Activated CD4-positive, alpha-beta T cell treated with anti-CD3 and anti-CD28 coated beads for 48 hours (primary cell): ENCODE results near the gene AP5B1.
"Not testable (repeated sequence)": the region's sequence is repeated elsewhere in the genome, so short reads cannot be mapped to it uniquely, and the experiment has no call there.

Experiments
- DNase-seq: peaks from one replicate; pipeline ENCODE4 v3.0.0-alpha.2; 2020

AP5B1 gene

DNA sequence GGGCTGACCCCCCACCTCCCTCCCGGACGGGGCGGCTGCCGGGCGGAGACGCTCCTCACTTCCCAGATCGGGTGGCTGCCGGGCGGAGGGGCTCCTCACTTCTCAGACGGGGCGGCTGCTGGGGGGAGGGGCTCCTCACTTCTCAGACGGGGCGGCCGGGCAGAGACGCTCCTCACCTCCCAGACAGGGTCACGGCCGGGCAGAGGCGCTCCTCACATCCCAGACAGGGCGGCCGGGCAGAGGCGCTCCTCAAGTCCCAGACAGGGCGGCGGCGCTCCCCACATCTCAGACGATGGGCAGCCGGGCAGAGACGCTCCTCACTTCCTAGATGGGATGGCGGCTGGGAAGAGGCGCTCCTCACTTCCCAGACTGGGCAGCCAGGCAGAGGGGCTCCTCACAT lies 18.0 kb downstream of the AP5B1 start:
- not testable (repeated sequence) for DNase-seq

DNA sequence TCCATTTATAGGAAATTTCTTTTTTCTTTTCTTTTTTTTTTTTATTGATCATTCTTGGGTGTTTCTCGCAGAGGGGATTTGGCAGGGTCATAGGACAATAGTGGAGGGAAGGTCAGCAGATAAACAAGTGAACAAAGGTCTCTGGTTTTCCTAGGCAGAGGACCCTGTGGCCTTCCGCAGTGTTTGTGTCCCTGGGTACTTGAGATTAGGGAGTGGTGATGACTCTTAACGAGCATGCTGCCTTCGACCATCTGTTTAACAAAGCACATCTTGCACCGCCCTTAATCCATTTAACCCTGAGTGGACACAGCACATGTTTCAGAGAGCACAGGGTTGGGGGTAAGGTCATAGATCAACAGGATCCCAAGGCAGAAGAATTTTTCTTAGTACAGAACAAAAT lies 18.6 kb downstream of the AP5B1 start:
- DNase-seq = not testable (repeated sequence)

DNA sequence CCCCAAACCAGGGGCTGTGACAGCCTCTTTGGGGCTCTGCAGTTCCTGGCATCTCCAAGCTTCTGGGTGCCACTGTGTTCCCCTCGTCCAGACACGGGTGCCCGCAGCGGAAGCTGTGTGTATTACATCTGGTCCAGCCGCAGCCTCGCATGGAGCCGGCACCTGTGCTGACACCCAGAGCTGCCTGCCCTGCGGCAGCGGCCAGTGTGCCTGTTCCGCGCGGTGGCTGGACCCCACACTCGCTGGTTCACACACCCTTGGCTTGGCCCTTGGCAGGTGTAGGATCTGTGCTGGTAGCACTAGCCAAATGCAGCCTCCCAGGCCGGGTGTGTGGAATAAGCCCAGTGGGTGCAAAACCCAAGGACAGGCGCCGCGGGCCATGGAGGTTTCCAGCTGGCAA lies 35.7 kb downstream of the AP5B1 start:
- DNase-seq = no peak

DNA sequence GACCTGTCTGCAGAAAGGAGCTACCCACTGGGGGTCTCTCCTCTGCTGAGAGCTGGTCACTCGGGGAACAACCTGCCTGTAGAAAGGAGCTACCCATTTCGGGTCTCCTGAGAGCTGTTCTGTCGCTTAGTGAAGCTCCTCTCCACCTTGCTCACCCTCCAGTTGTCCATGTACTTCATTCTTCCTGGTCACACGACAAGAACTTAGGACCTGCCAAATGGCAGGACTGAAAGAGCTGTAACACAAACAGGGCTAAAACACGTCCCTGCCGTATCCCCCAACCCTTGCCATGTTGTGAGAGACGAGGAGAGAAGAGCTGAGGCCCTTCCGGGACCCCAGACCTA lies 36.1 kb downstream of the AP5B1 start:
- DNase-seq = no peak

DNA sequence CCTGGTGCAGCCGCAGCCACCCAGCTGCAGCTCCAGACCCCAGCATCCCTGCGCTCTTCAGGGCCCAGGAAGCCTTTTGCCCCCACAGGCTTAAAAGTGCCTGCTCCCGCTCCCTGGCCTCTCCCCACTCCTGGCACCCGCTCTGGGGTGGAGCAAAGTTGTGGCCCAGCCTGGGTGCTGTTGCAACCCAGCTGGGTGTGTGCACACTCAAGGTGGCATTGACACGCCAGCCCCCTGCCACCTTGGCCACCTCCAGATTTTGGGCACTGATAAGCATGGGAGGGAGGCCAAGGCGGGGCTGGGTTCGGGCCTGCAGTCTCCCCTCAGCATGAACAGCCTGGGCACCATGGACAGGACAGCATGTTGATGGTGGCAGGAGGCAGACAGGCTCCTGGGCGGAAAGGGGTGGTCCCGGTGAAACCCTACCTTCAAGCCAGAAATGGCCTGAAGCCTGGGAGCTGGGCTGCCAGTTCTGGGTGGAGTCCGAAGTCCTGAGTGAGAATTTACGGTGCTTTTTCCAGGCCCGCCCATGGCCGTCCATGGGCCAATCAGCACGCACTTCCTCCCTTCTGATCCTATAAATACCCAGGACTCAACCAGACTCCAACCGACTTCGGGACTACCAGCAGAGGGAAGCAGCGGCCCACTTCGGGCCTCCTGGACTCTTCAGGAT lies 36.6 kb downstream of the AP5B1 start:
- peak; percentile 26 for DNase-seq

DNA sequence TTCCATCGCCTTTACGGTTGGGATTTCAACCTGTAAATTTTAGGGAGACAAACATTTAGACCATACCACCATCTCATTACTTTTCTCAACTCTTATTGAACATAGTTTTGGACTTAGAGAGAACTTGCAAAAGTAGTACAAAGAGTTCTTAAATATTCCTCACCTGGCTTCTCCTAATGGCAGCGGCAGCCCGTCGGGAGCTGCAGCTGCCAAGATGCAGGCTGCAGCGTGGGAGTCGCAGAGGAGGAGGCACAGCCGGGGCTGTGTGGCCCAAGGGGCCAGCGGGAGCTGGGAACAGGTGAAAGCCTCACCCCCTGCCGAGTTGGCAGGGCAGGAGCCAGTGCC lies 37.1 kb downstream of the AP5B1 start:
- DNase-seq = no peak

DNA sequence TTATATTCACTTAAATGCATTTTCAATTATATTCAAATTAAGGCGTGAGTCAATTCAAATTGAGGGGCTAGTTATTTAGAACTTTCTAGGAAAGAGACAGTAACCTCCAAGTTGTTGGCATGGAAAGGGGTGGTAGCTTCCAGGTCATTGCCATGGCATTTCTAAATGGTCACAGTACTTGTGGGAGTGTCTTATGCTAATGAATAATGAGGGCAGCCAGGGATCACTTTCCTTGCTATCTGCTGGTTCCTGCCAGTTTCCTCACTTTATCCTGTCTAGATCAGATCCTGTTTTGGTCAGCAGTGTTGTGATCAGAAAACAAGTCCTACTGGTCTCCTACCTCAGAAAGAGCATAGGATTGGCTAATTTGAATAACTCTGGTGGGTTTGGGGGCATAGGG lies 38.4 kb downstream of the AP5B1 start:
- DNase-seq = no peak

DNA sequence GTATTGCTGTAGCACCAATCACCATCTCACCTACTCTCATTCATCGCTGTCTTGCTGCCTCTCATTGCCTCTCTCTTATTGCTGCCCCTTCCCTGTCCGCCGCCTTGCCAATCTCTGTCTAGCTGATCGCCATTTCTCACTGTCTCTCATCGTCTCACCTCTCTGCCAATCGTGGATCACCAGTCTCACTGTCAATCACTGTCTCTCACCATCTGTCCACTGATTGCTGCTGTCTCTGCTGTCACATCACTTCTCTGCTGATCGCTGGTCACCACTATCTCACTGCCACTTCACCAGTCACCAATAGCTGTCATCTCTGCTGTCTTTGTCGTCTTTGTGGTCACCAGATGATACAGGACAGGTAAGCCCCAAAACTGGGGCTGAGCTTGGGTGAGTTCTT lies 39.6 kb downstream of the AP5B1 start:
- DNase-seq = no peak

DNA sequence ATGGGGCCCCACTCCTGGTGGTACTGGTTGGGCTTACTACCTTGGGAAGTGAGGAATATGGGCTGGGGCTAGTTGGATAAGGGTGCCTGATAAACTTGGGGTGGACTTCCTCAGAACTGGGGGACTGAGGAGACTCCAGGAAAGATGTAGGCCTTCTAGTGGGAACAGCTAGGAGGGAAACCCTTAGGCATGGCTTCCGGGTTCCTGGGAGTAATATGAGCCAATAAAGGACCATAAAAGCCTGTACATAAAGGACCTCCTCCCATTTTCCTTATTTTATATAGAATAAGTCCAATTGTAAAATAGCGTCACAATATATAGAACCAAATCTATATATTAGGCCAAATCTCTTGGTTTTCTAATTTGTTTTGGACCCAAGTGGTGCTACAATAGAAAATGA lies 41.8 kb downstream of the AP5B1 start:
- no peak for DNase-seq

DNA sequence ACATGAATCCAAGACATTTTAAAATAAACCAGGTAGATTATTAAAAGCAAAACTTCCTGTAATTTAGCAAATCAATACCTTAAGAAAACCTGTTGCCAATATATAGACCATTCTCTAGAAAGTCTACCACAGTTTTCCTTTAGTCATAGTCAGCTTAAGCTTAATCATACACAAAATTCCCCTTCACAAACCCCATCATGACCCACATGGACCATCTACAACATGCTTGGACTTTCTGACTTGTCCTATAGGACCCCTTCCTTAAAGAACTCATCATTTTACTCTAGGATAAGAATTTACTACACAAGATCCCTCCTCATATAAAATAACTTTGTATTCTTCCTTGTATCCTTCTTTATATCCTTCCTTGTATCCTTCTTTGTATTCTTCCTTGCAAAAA lies 44.0 kb downstream of the AP5B1 start:
- DNase-seq = no peak

DNA sequence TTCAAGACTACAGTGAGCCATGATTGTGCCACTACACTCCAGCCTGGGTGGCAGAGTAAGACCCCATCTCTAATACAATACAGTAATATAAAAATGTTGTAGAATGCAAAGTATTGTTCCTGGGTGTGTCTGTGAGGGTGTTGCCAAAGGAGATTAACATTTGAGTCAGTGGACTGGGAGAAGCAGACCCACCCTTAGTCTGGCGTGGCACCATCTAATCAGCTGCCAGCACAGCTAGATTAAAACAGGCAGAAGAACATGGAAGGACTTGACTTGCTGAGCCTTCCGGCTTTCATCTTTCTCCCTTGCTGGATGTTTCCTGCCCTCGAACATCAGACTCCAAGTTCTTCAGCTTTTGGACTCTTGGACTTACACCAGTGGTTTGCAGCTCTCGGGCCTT lies 45.7 kb downstream of the AP5B1 start:
- DNase-seq = not testable (repeated sequence)

DNA sequence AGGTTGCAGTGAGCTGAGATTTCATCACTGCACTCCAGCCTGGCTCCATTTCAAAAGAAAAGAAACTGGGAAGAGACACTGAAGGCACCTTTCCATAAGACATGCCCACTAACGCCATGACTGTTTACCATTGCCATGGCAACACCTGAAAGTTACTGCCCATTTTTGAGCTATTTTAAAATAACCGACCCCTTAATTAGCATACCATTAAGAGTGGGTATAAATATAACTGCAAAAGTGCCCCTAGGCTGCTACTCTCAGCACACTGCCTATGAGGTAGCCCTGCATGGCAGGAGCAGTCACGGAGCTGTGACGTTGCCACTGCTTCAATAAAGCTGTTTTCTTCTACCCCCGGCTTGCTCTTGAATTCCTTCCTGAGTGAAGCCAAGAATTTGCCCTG lies 50.3 kb downstream of the AP5B1 start:
- DNase-seq = no peak

DNA sequence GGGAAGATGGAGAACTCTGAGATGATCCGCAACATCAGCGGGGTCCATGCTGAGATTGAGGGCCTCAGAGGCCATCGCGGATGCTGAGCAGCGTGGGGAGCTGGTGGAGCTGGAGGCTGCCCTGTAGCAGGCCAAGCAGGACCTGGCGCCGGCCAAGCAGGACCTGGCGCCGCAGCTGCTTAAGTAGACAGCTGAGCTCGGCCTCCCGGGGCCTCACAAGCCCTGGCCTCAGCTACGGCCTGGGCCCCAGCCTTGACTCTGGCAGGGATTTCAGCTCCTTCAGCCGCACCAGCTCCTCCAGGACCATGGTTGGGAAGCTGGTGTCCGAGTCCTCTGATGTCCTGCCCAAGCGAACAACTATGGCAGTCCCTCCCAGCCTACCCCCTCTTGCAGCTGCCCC lies 52.9 kb downstream of the AP5B1 start:
- no peak for DNase-seq

DNA sequence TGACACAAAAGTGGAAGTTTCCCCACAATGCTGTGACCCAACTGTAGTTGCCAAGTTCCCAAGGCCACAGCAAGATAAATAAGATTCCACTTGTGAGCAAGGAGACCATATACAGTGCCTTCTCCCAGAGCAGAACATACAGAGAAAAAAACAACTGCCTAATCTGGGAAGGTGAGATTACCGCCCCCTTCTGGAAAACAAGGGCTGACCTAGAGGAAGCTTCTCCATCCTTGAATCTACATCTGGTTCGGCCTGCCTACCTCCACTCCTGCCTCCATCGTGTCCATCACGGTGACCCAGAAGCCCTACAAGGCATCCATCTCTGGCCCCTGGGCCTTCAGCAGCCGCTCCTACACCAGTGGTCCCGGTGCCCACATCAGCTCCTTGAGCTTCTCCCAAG lies 54.1 kb downstream of the AP5B1 start:
- no peak for DNase-seq
